PFSK-1 (cell line): ENCODE results near the gene ACER3.

Experiments
- FOXP2 ChIP-seq: optimal IDR thresholded peaks from 2 replicates; pipeline ENCODE3; 2011; ENCODE audit warnings: borderline replicate concordance, control low read depth, inconsistent platforms; ENCODE audit not compliant: insufficient read depth; ENCODE audit errors: extremely low read length, extremely low read depth
- SIN3A ChIP-seq: IDR thresholded peaks from 2 replicates; pipeline ENCODE4 v1.6.1; 2012; ENCODE audit warnings: mild to moderate bottlenecking, low read length, moderate library complexity, borderline replicate concordance; ENCODE audit not compliant: insufficient read depth

DNA sequence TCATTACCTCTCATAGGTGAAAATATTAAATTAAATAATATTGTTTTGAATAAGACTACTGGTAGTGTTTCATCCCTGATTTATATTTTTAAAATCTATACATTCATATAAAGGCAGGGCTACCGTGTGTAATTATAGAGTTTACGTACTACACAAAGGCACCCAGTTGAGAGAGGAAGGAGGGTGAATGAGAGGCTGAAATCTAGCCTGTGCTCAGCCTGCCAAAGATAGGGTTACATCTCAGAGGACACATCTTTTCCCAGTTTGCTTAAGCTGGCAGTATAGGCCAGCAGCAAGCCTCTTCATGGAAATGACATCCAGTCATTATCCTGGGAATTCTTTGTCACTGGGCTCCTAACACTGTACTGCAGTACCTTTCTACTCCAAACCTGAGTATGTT, 166.0 kb downstream of the ACER3 start:
- TF ChIP-seq SIN3A (no peak), FOXP2 (no peak)
